NCI-H2196 (cell line): ENCODE measurements around the gene SCN8A.
"Not testable (repeated sequence)": the region's sequence is repeated elsewhere in the genome, so short reads cannot be mapped to it uniquely, and the experiment has no call there.

Experiments used
- DNase-seq: peaks from one replicate; lab custom pipeline; 2025; ENCODE audit not compliant: unreplicated experiment; lab: John Stamatoyannopoulos, UW

SCN8A gene

GRCh38 chr12:51759175-51759574, 168.1 kb downstream of the SCN8A start:
- DNase-seq = no peak

DNA sequence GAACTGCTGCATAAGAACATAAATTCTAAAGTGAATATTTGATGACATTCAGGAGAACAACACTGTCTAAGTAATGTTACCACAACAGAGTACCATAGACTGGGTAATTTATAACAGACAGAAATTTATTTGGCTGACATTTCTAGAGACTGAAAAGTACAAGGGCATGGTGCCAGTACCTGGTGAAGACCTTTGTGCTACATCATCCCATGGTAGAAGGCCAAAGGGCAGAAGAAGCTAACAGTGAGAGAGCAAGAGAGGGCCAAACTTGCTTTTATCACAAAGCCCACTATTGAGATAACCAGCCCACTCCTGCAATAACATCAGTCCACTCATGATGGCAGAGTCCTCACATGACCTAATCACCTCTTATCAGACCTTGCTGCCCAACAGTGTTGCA, 168.7 kb downstream of the SCN8A start:
- DNase-seq = no peak

- DNase-seq = no peak
Measured at GRCh38 chr12:51760231-51760630, 169.2 kb downstream of the SCN8A start.

DNA sequence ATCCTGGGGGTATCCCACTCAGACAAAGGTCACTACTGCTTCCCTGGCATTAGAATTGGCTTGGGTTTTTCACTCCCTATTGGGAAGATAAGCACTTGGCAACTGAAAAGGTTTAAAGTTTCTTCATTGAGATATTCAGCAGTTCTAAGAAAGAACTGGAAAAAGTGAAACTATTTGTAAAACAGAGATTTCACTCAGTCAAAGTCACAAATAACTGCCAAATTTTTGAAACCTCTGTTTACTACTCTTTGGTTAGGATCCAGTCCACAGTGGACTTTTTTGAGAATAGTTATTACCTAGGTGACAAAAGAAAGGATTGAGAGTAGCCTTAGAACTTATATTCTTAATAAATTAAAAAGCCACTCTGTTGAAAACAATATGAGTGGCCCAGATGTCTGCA, 172.7 kb downstream of the SCN8A start:
- no peak for DNase-seq

DNA sequence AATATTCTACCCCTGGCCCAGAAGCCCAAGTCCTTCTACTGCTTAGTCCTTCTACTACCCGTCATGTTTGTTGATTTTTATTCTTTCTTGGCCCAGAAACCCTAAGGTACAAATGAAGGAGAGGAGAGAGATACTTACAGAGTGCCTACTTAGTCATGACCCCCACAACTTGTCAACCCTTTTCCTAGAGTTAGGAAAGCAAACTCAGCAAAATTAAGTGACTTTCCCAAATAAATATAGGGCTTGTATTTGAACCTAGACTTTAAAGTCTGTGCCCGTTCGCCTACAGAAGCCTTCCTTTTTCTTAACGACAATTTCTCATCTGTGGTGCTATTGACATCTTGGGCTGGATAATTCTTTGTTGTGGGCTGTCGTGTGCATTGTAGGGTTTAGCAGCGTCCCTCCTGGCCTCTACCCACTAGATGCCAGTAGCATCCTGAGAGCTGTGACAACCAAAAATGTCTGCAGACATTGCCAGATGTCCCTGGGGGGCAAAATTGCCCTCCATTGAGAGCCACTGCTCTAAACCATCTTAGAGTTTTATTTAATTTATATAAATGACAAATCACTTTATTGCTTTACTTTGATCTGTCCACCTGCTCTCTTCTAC, 175.1 kb downstream of the SCN8A start:
- DNase-seq = no peak

DNA sequence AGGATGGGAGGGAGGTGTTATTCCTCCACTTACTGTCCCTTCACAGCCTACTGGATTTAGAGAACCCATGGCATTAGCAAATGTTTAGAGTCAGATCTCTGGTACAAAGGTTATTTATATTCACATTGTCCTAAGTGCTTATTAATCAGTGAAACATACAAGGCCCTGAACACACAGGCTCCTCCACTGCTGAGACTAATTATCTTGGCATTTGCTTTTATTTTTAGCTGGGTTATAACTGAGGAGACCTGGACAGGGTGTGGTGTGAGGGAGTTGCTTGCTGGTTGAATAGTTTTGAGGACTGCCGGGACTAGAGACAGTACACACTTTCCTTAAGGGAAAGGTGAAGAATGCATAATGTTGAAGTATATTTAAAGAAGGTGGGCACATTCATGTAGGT, 180.0 kb downstream of the SCN8A start:
- DNase-seq = no peak

GRCh38 chr12:51773145-51773869, 182.3 kb downstream of the SCN8A start:
- DNase-seq = no peak

GRCh38 chr12:51774933-51775332, 183.9 kb downstream of the SCN8A start:
- DNase-seq = no peak

GRCh38 chr12:51777457-51777856, 186.4 kb downstream of the SCN8A start:
- DNase-seq = no peak

DNA sequence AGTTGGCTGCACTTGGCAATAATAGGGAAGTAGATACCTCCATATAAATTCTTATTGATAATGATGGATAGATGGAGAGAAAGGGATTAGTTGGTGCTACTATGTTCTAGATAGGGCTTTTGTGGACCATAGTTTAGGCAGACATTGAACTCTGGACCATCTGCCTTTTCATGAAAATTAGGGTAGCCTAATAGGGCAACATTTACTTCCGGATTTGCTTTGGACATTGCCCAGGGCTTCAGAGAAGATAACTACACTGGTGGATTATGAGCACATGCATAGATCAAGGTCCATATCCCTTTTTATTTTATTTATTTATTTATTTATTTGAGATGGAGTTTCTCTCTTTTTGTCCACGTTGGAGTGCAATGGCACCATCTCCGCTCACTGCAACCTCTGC, 186.9 kb downstream of the SCN8A start:
- no peak for DNase-seq

DNA sequence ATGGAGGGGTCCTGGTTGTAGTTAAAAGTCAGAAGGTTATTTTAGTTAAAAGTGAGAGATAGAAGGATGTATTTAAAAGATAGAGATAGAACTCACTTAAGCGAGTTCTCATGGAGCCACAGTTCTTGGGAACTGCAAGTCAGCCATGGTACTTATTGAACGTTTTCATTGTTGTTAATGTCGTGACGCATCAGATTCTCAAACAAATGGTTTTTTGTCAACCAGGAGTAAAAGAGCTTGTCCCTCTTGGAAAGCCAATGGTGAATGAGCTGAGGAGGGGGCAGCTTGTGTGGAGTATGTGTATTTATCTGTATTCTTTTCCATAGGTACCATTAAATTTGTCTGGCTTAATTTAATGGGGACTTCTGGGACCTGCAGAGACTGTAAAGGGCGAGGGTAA, 188.8 kb downstream of the SCN8A start:
- no peak for DNase-seq

- no peak for DNase-seq
Measured at GRCh38 chr12:51784688-51785087, 193.7 kb downstream of the SCN8A start.

- DNase-seq = no peak
Measured at GRCh38 chr12:51785906-51786305, 194.9 kb downstream of the SCN8A start.

GRCh38 chr12:51788876-51789275, 197.8 kb downstream of the SCN8A start:
- no peak for DNase-seq

DNA sequence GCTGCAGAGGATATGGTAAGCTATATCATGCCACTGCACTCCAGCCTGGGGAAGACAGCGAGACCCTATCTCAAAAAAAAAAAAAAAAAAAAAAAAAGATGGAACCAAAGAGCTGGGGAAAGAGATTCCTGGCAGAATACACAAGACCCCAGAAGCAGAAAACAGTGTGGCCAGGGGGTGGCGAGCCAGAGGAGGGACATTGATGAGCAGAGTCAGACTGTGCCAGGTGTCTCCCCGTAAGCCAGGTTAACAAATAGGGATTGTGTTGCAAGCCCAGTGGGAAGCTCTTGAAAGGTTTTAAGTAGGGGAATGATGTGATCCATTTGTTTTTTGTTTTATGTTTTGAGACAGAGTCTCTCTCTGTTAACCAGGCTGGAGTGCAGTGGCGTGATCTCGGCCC, 201.4 kb downstream of the SCN8A start:
- no peak for DNase-seq

GRCh38 chr12:51793201-51793600, 202.2 kb downstream of the SCN8A start:
- DNase-seq = no peak

- DNase-seq = no peak
Measured at GRCh38 chr12:51797301-51797700, 206.3 kb downstream of the SCN8A start.

GRCh38 chr12:51798051-51798450, 207.0 kb downstream of the SCN8A start:
- not testable (repeated sequence) for DNase-seq

- no peak for DNase-seq
Measured at GRCh38 chr12:51798501-51798900, 207.5 kb downstream of the SCN8A start.

GRCh38 chr12:51801027-51801426, 210.0 kb downstream of the SCN8A start:
- DNase-seq = no peak

- DNase-seq = no peak
Measured at GRCh38 chr12:51806896-51807295, 215.9 kb downstream of the SCN8A start.

- DNase-seq = no peak
Measured at GRCh38 chr12:51809193-51809592, 218.2 kb downstream of the SCN8A start.
